ENCODE measurements around the gene SBF1.
"Not testable (repeated sequence)": the region's sequence is repeated elsewhere in the genome, so short reads cannot be mapped to it uniquely, and the experiment has no call there.

Gene SBF1

GRCh38 chr22:50422961-50423815, 51.6 kb downstream of the SBF1 start:
- DNase-seq, result no peak

GRCh38 chr22:50422046-50422445, 52.8 kb downstream of the SBF1 start:
- no peak for DNase-seq

GRCh38 chr22:50420581-50420980, 54.3 kb downstream of the SBF1 start:
- no peak for DNase-seq

- DNase-seq, result no peak
These were observed 54.8 kb downstream of the SBF1 start for GRCh38 chr22:50420015-50420414.

- no peak for DNase-seq
These were observed 55.7 kb downstream of the SBF1 start for GRCh38 chr22:50419116-50419515.

GRCh38 chr22:50418624-50419023, 56.2 kb downstream of the SBF1 start:
- no peak for DNase-seq

GRCh38 chr22:50417411-50418210, 57.2 kb downstream of the SBF1 start:
- no peak for DNase-seq

- no peak for DNase-seq
These were observed 57.8 kb downstream of the SBF1 start for GRCh38 chr22:50416996-50417395.

GRCh38 chr22:50415426-50415825, 59.4 kb downstream of the SBF1 start:
- DNase-seq, result no peak

GRCh38 chr22:50414476-50415248, 60.2 kb downstream of the SBF1 start:
- DNase-seq, result no peak

- not testable (repeated sequence) for DNase-seq
These were observed 65.9 kb downstream of the SBF1 start for GRCh38 chr22:50408954-50409353.

GRCh38 chr22:50408311-50408710, 66.5 kb downstream of the SBF1 start:
- no peak for DNase-seq

GRCh38 chr22:50406416-50407170, 68.2 kb downstream of the SBF1 start:
- no peak for DNase-seq

- DNase-seq, result no peak
These were observed 71.1 kb downstream of the SBF1 start for GRCh38 chr22:50403701-50404101.

- no peak for DNase-seq
These were observed 72.9 kb downstream of the SBF1 start for GRCh38 chr22:50401907-50402306.

GRCh38 chr22:50400931-50401330, 73.9 kb downstream of the SBF1 start:
- no peak for DNase-seq

- no peak for DNase-seq
These were observed 74.4 kb downstream of the SBF1 start for GRCh38 chr22:50400406-50400805.

GRCh38 chr22:50399751-50400331, 75.0 kb downstream of the SBF1 start:
- DNase-seq, result peak in 1 of 2 experiments; percentile 8

- no peak for DNase-seq
These were observed 75.8 kb downstream of the SBF1 start for GRCh38 chr22:50398831-50399648.

- DNase-seq, result not testable (repeated sequence)
These were observed 77.3 kb downstream of the SBF1 start for GRCh38 chr22:50397371-50398060.
